ENCODE measurements around the gene ROBO3. TPM values are rescaled to one million over a fixed set of nuclear protein-coding genes. Genes with fewer than 3 reads are reported as not detected.

The ROBO3 gene
- total and polyA plus RNA-seq, 2 donors (not counting 3 experiments of a cell fraction or from before 2014, with no cell fraction given): 27.1 to 65.4 TPM

GRCh38 chr11:124919898-124920297 is 54.7 kb downstream of the ROBO3 start:
- no peak overlapping the region for H3K4me2 ChIP-seq (ENCODE audit: insufficient read depth, low read length)
- BruUV-seq (replicated peaks): no TSS peak
- no peak for FAIRE-seq

More at GRCh38 chr11:124919898-124920297, 54.7 kb downstream of the ROBO3 start:
- Histone ChIP-seq H4K20me1 (replicated peaks; ENCODE audit: control insufficient read depth, extremely low read depth, insufficient read depth, low read length) (no peaks in the 10 kb centered on the region), H3K27ac (ENCODE audit: insufficient read depth, low read depth, low read length) (no peak overlapping the region), H3K27me3 (ENCODE audit: control insufficient read depth in 2 of 2, insufficient read depth in 2 of 2, low read length in 2 of 2) (no peaks in the 10 kb centered on the region), H2AFZ (ENCODE audit: low read depth, low read length) (no peak overlapping the region), H3K9me3 (replicated peaks; ENCODE audit: control insufficient read depth, insufficient read depth, low read length) (no peaks in the 10 kb centered on the region), H3K36me3 (ENCODE audit: control insufficient read depth in 2 of 2, extremely low read depth in 1 of 2, insufficient read depth in 2 of 2, low read length in 2 of 2) (no peaks in the 10 kb centered on the region), H3K9ac (replicated peaks; ENCODE audit: extremely low read depth, insufficient read depth, low read length) (no peak overlapping the region), H3K4me3 (replicated peaks in 1 of 3; ENCODE audit: insufficient read depth in 1 of 3, low read depth in 1 of 3, low read length in 3 of 3) (no peak overlapping the region), H3K9me1 (replicated peaks; ENCODE audit: control insufficient read depth, extremely low read depth, insufficient read depth, low read length) (no peaks in the 10 kb centered on the region), H3K79me2 (ENCODE audit: control insufficient read depth, insufficient read depth, low read length) (no peaks in the 10 kb centered on the region), H3K4me1 (ENCODE audit: control insufficient read depth, extremely low read depth, insufficient read depth, low read length) (peaks cover 19% of the 10 kb centered on the region)
- ChIA-PET CTCF (interaction anchor here (0.9 to 3.3 kb wide), 11 partner anchors 8 to 163 kb away, joined by 3 to 38 read pairs (median 3); partner anchors contain the start of genes CCDC15 and ROBO4), POLR2A (interaction anchor here (0.9 to 1.5 kb wide), 3 partner anchors 21 to 40 kb away, joined by 4 to 6 read pairs (median 4); no protein-coding TSS in a partner anchor)
- intact Hi-C loops (cut with micrococcal nuclease) (loop anchor here (1.0 to 2.0 kb wide), 3 partner anchors 21 to 44 kb away; partner anchors contain the start of gene CCDC15), dilution Hi-C loops (cut with MboI; ENCODE audit: extremely low pct_ligation_motif_present, low sequenced_read_pairs) (no loop called here)
- no peak for DNase-seq (ENCODE audit: low read depth, low spot score)
- TF ChIP-seq MYC (IDR thresholded peaks at IDR 0.05; ENCODE audit: low read depth, low read length): no peak
- no peak for TF ChIP-seq JUN (IDR thresholded peaks at IDR 0.05; ENCODE audit: borderline replicate concordance, insufficient read depth, insufficient read length, low read depth)
- no peak for TF ChIP-seq CTCF (IDR thresholded peaks at IDR 0.05; ENCODE audit: extremely low read depth in 1 of 2, insufficient read depth in 1 of 2, low read depth in 1 of 2, low read length in 2 of 2)
- TF ChIP-seq POLR2A (IDR thresholded peaks at IDR 0.05; ENCODE audit: low read depth, low read length): no peak
- no peak for TF ChIP-seq MAX (IDR thresholded peaks at IDR 0.05; ENCODE audit: insufficient read depth, insufficient read length)
- no peak for TF ChIP-seq GATA2 (IDR thresholded peaks at IDR 0.05; ENCODE audit: insufficient read depth, insufficient read length, low read depth, low read length)
- TF ChIP-seq FOS (IDR thresholded peaks at IDR 0.05; ENCODE audit: borderline replicate concordance, insufficient read depth, low read length): no peak
- TF ChIP-seq EZH2 (IDR thresholded peaks at IDR 0.05; ENCODE audit: borderline replicate concordance, low read depth, low read length, severe bottlenecking): no peak
- TF ChIP-seq POLR2AphosphoS5 (IDR thresholded peaks at IDR 0.05; ENCODE audit: insufficient read depth, low read depth, low read length): no peak
